HepG2 (cell line): ENCODE results near the gene RIMBP2. TPM values are rescaled to one million over a fixed set of nuclear protein-coding genes. Genes with fewer than 3 reads are reported as not detected.
A peak's percentile ranks its signal among the peaks of the same experiment; 100 is the strongest.

Source experiments
- ATAC-seq: fragments of 200-7000 bp; cut with Tn5 transposase; 3 replicates; pipeline ENCODE4 v1.9.1; 2020; ENCODE audit warnings: mild to moderate bottlenecking, moderate library complexity
- BruUV-seq: library from RNA; stranded (reverse); fragments of 400-500 nt; replicated peaks from 2 replicates; lab custom pipeline; 2021; lab: Mats Ljungman, UMichigan
- CTCF ChIA-PET: fragments of 300-600 bp; formaldehyde crosslinking; extraction: SDS; loops from one replicate; lab custom pipeline; 2021; ENCODE audit warnings: low total read pairs, inconsistent platforms, low intra/inter-chr PET ratio; lab: Yijun Ruan, JAX
- POLR2A ChIA-PET: fragments of 350-600 bp; sonication (Branson Sonifier 250); formaldehyde crosslinking; loops from one replicate; lab custom pipeline; 2020; ENCODE audit warnings: antibody characterized with exemption, inconsistent platforms; lab: Yijun Ruan, JAX
- DNase-seq: peaks from one replicate; pipeline ENCODE4 v3.0.0-alpha.2; 2015; ENCODE audit warnings: low spot score
- FAIRE-seq: peaks from 3 replicates; lab custom pipeline; 2011; peaks lifted over from hg19 to GRCh38; lab: Jason Lieb, UNC
- H2AFZ ChIP-seq: one replicate; pipeline ENCODE4 v1.6.1; 2011; ENCODE audit warnings: low read length, inconsistent platforms
- H3K27ac ChIP-seq: fragments of 300-600 bp; 3 replicates; pipeline ENCODE4 v1.8.0; 2011; ENCODE audit warnings: mixed run types, mild to moderate bottlenecking, mixed read lengths, low read length, inconsistent platforms; ENCODE audit not compliant: insufficient read depth; ENCODE audit errors: extremely low read length
- H3K27me3 ChIP-seq, 2 experiments: fragments of 200-600 bp in 1 of 2; 2 replicates in 1 of 2; 3 replicates in 1 of 2; pipeline versions ENCODE4 v1.6.0 to v1.8.0; 2011; ENCODE audit warnings: low read length in 2 of 2, mild to moderate bottlenecking in 2 of 2, moderate library complexity in 2 of 2, inconsistent platforms in 1 of 2; ENCODE audit not compliant: insufficient read depth in 2 of 2, control insufficient read depth in 1 of 2
- H3K36me3 ChIP-seq, 2 experiments: fragments of 200-600 bp in 1 of 2; replicated peaks in 1 of 2; 2 replicates in 1 of 2; 3 replicates in 1 of 2; pipeline versions ENCODE4 v1.5.1 to v1.8.0; 2011; ENCODE audit warnings: low read length in 2 of 2, inconsistent platforms in 1 of 2; ENCODE audit not compliant: insufficient read depth in 2 of 2, control insufficient read depth in 1 of 2
- H3K4me1 ChIP-seq: 2 replicates; pipeline ENCODE4 v1.5.1; 2012; ENCODE audit warnings: low read length, inconsistent platforms; ENCODE audit not compliant: insufficient read depth
- H3K4me2 ChIP-seq: 2 replicates; pipeline ENCODE4 v1.6.0; 2011; ENCODE audit warnings: low read depth, low read length, inconsistent platforms
- H3K4me3 ChIP-seq, 3 experiments: fragments of 200-600 bp in 1 of 3; sonication (generic), shearing (Covaris generic) in 1 of 3; replicated peaks in 1 of 3; 2 replicates each; pipeline ENCODE4 v1.5.1; 2011 to 2016; ENCODE audit warnings: low read length in 3 of 3, inconsistent platforms in 2 of 3, low read depth in 2 of 3, mild to moderate bottlenecking in 2 of 3, control low read depth in 1 of 3, mixed read lengths in 1 of 3; ENCODE audit not compliant: insufficient read depth in 1 of 3
- H3K79me2 ChIP-seq: one replicate; pipeline ENCODE4 v1.6.1; 2011; ENCODE audit warnings: low read length, inconsistent platforms; ENCODE audit not compliant: insufficient read depth
- H3K9ac ChIP-seq: 2 replicates; pipeline ENCODE4 v1.6.0; 2011; ENCODE audit warnings: mild to moderate bottlenecking, low read depth, low read length, inconsistent platforms; ENCODE audit not compliant: insufficient read depth
- H3K9me3 ChIP-seq: 2 replicates; pipeline ENCODE4 v1.5.1; 2012; ENCODE audit warnings: mild to moderate bottlenecking, low read length
- H4K20me1 ChIP-seq: 2 replicates; pipeline ENCODE4 v1.6.0; 2011; ENCODE audit warnings: inconsistent platforms, mild to moderate bottlenecking, low read length, moderate library complexity; ENCODE audit not compliant: insufficient read depth
- CBFB ChIP-seq: sonication (generic); formaldehyde crosslinking; IDR thresholded peaks from 2 replicates; pipeline ENCODE4 v1.4.0; 2020; ENCODE audit warnings: missing genetic modification reagents
- CCDC6 ChIP-seq: sonication (generic); formaldehyde crosslinking; IDR thresholded peaks from 2 replicates; pipeline ENCODE4 v1.8.1; 2022; ENCODE audit warnings: mild to moderate bottlenecking, missing genetic modification reagents, moderate library complexity
- GABPA ChIP-seq, 2 experiments: IDR thresholded peaks; 2 replicates each; pipeline ENCODE4 v1.6.1; 2011 to 2016; ENCODE audit warnings: low read depth in 2 of 2, low read length in 1 of 2, missing biosample characterization in 1 of 2, missing genetic modification characterization in 1 of 2
- HNF4G ChIP-seq, 2 experiments: sonication (generic) in 1 of 2; formaldehyde crosslinking in 1 of 2; IDR thresholded peaks; 2 replicates each; pipeline versions ENCODE4 v1.4.0 to v1.6.1; 2011 to 2020; ENCODE audit warnings: borderline replicate concordance in 2 of 2, low read depth in 2 of 2, mild to moderate bottlenecking in 2 of 2, low read length in 1 of 2, missing genetic modification reagents in 1 of 2, moderate library complexity in 1 of 2
- NFKB2 ChIP-seq: sonication (generic); formaldehyde crosslinking; IDR thresholded peaks from 2 replicates; pipeline ENCODE4 v1.4.0; 2020; ENCODE audit warnings: missing genetic modification reagents, borderline replicate concordance
- NONO ChIP-seq, 2 experiments: fragments of 450-650 bp in 1 of 2; sonication (generic) in 1 of 2; formaldehyde crosslinking in 1 of 2; IDR thresholded peaks in 1 of 2; conservative IDR thresholded peaks in 1 of 2; 2 replicates each; pipeline versions ENCODE4 v1.6.1 to v1.8.0; 2017 to 2022; ENCODE audit warnings: mild to moderate bottlenecking in 1 of 2, missing genetic modification reagents in 1 of 2, moderate library complexity in 1 of 2
- PHB2 ChIP-seq: fragments of 450-650 bp; IDR thresholded peaks from 2 replicates; pipeline ENCODE4 v1.6.1; 2018; ENCODE audit not compliant: partially characterized antibody
- REL ChIP-seq: sonication (generic); formaldehyde crosslinking; conservative IDR thresholded peaks from 2 replicates; pipeline ENCODE4 v1.8.0; 2022; ENCODE audit warnings: mild to moderate bottlenecking, missing genetic modification reagents, moderate library complexity
- STAG1 ChIP-seq: sonication (generic); formaldehyde crosslinking; IDR thresholded peaks from 2 replicates; pipeline ENCODE4 v1.4.0; 2020; ENCODE audit warnings: missing genetic modification reagents
- ZNF256 ChIP-seq: sonication (generic); formaldehyde crosslinking; conservative IDR thresholded peaks from 2 replicates; pipeline ENCODE4 v1.4.0; 2020; ENCODE audit warnings: missing genetic modification reagents
- ZNF318 ChIP-seq: sonication (generic); formaldehyde crosslinking; IDR thresholded peaks from 2 replicates; pipeline ENCODE4 v1.4.0; 2020; ENCODE audit warnings: mild to moderate bottlenecking, missing genetic modification reagents
- ZNF451 ChIP-seq: sonication (generic); formaldehyde crosslinking; IDR thresholded peaks from 2 replicates; pipeline ENCODE4 v1.5.0; 2020; ENCODE audit warnings: mild to moderate bottlenecking, missing genetic modification reagents
- ZNF883 ChIP-seq: sonication (generic); formaldehyde crosslinking; IDR thresholded peaks from 2 replicates; pipeline ENCODE4 v1.5.1; 2020; ENCODE audit warnings: mild to moderate bottlenecking, missing genetic modification reagents; ENCODE audit errors: not compliant biosample characterization
- WGBS: methylation state at CpG from one replicate; pipeline ENCODE4 v1.1.6; 2017; ENCODE audit warnings: low lambda C conversion rate; 5-methylcytosine and 5-hydroxymethylcytosine counted together
- in situ Hi-C: cut with HindIII; loops from 2 replicates; pipeline ENCODE4 v1.10.0; 2017; ENCODE audit warnings: low pct_unique_long_range_greater_than_20kb; ENCODE audit not compliant: extremely low pct_ligation_motif_present
- intact Hi-C: fragments of 100-400 bp; cut with micrococcal nuclease; formaldehyde crosslinking; loops from one replicate; pipeline ENCODE4 v1.10.0; 2022; ENCODE audit not compliant: unreplicated experiment
- polyA plus RNA-seq, 8 experiments: library from polyadenylated mRNA; depleted of rRNA in 3 of 8; stranded (reverse) in 7 of 8; unstranded in 1 of 8; fragments of >200 nt; fragmentation: Illumina TruSeq in 4 of 8; extraction: Trizol in 4 of 8; gene quantifications; 2 replicates each; pipeline versions ENCODE4 v1.2.1 to v1.2.3, GENCODE V29; 2011 to 2016; ENCODE audit warnings: low read depth in 4 of 8, missing spikeins in 1 of 8, mixed read lengths in 1 of 8; ENCODE audit not compliant: insufficient read depth in 1 of 8
- total RNA-seq, 5 experiments: library from RNA; depleted of rRNA; stranded (reverse); fragments of >200 nt; fragmentation: Illumina TruSeq; extraction: Trizol; gene quantifications; 2 replicates each; pipeline ENCODE4 v1.2.3, GENCODE V29; 2016; ENCODE audit warnings: low read depth in 1 of 5

Gene RIMBP2
- total and polyA plus RNA-seq, 2 of the 13 experiments (the other 11 are each of a cell fraction or from before 2014, with no cell fraction given): 0.03 TPM; not detected in 1

- TF ChIP-seq NONO (IDR thresholded peaks at IDR 0.05) (no peak), NONO (CRISPR knock-in tag; conservative IDR thresholded peaks at IDR 0.05) (no peak), GABPA (IDR thresholded peaks at IDR 0.05; ENCODE audit: low read depth, low read length) (no peak), GABPA (CRISPR knock-in tag; IDR thresholded peaks at IDR 0.05; ENCODE audit: low read depth) (no peak), PHB2 (no peak), ZNF451 (no peak), ZNF883 (CRISPR knock-in tag) (no peak), CCDC6 (CRISPR knock-in tag) (no peak), REL (CRISPR knock-in tag) (no peak), STAG1 (CRISPR knock-in tag) (no peak)
These were observed 725 bp downstream of the RIMBP2 start (continued) for GRCh38 chr12:130715150-130715997.

GRCh38 chr12:130714591-130715149 lies 1.4 kb downstream of the RIMBP2 start:
- Histone ChIP-seq H4K20me1 (no peaks in the 10 kb centered on the region), H3K4me1 (no peaks in the 10 kb centered on the region), H3K27me3 (peaks cover 7 to 80% of the 10 kb centered on the region in 2 experiments), H2AFZ (no peak overlapping the region), H3K27ac (no peak overlapping the region), H3K79me2 (no peaks in the 10 kb centered on the region), H3K4me2 (no peak overlapping the region), H3K36me3 (no peaks in the 10 kb centered on the region), H3K9ac (no peak overlapping the region), H3K4me3 (no peak overlapping the region), H3K9me3 (no peaks in the 10 kb centered on the region)
- ChIA-PET POLR2A (no interaction called here), CTCF (no interaction called here)
- BruUV-seq: no TSS peak
- no peak for FAIRE-seq
- in situ Hi-C loops (no loop called here), intact Hi-C loops (no loop called here)
- ATAC-seq: peak; percentile 21; the same call in 2 of the 3 replicates
- no peak for DNase-seq
- 16% methylated on average over 6 of the region's 20 CpGs for WGBS
- TF ChIP-seq CBFB (no peak), ZNF318 (CRISPR knock-in tag) (no peak), HNF4G (IDR thresholded peaks at IDR 0.05; ENCODE audit: borderline replicate concordance, low read depth, low read length) (no peak), HNF4G (CRISPR knock-in tag; IDR thresholded peaks at IDR 0.05; ENCODE audit: borderline replicate concordance, low read depth) (no peak), ZNF256 (CRISPR knock-in tag) (no peak), NFKB2 (CRISPR knock-in tag) (no peak)
